Urothelium cell line (cell line): Measurements from ENCODE around the gene C16orf92.

Experiments
- DNase-seq: peaks from one replicate; pipeline ENCODE4 v3.0.0; 2011; ENCODE audit warnings: low spot score, mixed read lengths
- FAIRE-seq: peaks from 2 replicates; lab custom pipeline; 2011; peaks lifted over from hg19 to GRCh38; lab: Jason Lieb, UNC

C16orf92 gene

GRCh38 chr16:29988346-29989075 lies 34.5 kb upstream of the C16orf92 start:
- FAIRE-seq (no peak), DNase-seq (no peak)

DNA sequence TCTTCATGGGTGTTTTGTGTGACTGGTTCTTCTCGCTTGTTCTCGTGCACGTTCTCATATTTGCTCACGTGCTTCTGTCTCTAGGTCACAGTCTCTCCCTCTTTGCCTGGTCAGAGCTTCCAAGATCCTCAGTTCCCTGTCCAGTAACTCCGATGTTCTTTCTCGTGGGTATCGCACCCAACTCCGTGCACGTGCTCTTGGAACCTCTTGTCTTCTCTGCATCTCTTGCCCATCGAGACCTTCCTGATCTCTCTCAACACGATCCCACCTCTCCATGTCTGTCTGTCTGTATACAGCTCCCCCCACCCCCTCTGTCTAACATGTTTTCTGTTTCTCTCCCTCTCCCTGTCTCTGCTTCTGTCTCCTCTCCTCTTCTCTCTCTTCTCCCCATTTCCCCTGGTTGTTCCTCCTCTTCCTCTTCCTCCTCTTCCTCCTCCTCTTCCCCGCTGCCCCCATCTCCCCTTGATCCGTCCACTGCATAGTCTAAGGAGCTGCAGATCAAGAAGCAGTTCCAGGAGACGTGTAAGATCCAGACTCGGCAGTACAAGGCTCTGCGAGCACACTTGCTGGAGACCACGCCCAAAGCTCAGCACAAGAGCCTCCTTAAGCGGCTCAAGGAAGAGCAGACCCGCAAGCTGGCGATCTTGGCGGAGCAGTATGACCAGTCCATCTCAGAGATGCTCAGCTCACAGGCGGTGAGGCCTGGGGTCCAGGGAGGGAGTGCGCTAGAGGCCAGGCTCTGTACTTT lies 33.7 kb upstream of the C16orf92 start:
- FAIRE-seq (no peak), DNase-seq (no peak)

DNA sequence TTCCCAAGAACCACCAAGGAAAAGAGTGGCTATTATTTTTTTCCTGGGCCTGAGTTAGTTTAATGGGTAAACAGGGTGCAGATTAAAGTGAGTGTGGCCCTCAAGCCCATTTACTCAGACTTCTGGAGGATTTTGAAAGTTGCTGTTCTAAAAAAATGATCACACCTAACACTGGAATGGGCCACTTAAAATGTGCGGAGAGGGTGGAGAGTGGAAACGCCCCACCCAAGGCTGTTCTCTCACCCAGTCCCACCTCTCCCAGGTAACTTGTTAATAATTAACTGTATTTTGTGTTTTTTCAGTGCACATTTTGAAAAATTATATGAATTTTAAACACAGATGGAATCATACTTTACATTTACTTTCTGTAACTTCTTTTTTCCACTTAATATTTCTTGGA lies 33.0 kb upstream of the C16orf92 start:
- FAIRE-seq (no peak), DNase-seq (no peak)

DNA sequence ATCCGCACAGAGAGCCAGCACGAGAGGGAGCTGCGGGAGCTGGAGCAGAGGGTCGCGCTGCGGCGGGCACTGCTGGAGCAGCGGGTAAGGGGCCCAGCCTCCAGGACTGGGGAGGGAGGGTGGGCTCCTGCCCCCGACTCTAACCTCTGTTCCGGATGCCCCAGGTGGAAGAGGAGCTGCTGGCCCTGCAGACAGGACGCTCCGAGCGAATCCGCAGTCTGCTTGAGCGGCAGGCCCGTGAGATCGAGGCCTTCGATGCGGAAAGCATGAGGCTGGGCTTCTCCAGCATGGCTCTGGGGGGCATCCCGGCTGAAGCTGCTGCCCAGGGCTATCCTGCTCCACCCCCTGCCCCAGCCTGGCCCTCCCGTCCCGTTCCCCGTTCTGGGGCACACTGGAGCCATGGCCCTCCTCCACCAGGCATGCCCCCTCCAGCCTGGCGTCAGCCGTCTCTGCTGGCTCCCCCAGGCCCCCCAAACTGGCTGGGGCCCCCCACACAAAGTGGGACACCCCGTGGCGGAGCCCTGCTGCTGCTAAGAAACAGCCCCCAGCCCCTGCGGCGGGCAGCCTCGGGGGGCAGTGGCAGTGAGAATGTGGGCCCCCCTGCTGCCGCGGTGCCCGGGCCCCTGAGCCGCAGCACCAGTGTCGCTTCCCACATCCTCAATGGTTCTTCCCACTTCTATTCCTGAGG lies 32.0 kb upstream of the C16orf92 start:
- FAIRE-seq (no peak), DNase-seq (no peak)

- FAIRE-seq (no peak), DNase-seq (no peak)
These were observed 31.5 kb upstream of the C16orf92 start for GRCh38 chr16:29991571-29991904.

DNA sequence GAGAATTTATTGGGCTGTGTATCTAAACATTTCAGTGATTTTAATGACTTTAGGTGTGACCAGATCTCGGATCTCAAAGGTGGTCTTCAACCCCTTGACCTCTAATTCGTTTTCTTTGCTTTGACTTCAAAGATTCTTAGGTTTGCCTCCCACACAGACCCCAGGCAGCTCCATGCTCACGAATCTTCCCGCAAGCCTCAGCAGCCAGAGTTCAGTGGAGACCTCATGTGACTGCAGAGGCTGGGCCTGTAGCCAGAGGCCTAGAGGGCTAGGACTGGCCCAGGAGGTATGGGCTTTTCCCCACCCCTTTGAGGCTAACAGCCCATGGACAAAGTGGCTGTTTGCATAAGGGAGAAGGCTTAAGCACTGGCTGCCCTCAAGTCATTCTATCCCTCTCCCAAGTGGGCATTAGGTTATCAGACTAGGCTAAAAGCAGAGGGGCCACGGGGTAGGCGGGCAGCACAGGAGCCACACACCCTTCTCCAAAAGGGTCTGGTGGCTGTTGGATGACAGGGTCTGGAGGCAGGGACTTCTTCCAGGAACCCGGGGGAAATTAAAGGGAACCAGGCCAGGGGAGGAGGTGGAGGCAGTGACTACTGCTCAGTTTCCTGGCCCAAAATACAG lies 30.5 kb upstream of the C16orf92 start:
- FAIRE-seq: no peak
- no peak for DNase-seq

GRCh38 chr16:29993191-29993902 lies 29.7 kb upstream of the C16orf92 start:
- no peak for DNase-seq
- FAIRE-seq: no peak

GRCh38 chr16:29993903-29994599 lies 28.9 kb upstream of the C16orf92 start:
- DNase-seq: no peak
- FAIRE-seq: no peak

DNA sequence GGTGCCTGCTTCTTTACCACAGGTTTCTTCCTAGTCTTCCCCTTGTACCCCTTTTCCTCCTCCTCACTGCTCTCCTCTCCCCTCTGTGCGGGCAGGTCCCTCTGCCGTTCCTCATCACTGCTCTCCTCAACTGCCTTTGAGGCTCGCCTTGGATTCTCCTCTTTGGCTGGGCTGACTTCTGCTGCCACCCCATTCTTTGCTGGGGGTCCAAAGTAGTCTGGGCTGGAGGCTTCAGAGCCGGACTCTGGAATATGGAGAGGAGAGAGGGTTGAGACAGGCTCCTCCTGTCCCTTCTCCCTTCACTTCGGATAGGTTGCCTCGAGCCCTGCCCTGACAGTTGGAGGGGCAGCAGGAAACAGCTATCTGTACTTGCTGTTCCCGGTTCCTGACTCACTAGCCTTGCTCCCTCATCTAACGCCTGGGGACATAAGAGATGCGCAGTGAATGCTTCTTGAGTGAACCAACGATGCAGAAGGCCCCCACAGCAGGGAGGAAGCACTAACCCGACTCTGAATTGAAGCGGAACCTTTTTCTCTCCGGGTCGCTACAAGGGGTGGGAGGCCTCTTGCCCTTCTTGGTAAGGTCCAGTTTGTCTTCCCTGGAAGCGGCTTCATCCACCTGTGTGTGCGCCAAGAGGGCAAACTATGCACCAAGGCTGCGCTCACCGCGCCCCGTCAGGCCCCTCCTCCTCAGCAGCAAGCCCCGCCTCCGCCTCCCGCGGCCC lies 28.2 kb upstream of the C16orf92 start:
- DNase-seq (peak; percentile 64), FAIRE-seq (no peak)

GRCh38 chr16:29995324-29995910 lies 27.6 kb upstream of the C16orf92 start, which contains the start of gene HIRIP3:
Gene HIRIP3, minus strand, starts transcription at chr16:29995617. Its CDS starts 12 bp downstream, at chr16:29995605.
- DNase-seq (peak; percentile 85), FAIRE-seq (no peak)

DNA sequence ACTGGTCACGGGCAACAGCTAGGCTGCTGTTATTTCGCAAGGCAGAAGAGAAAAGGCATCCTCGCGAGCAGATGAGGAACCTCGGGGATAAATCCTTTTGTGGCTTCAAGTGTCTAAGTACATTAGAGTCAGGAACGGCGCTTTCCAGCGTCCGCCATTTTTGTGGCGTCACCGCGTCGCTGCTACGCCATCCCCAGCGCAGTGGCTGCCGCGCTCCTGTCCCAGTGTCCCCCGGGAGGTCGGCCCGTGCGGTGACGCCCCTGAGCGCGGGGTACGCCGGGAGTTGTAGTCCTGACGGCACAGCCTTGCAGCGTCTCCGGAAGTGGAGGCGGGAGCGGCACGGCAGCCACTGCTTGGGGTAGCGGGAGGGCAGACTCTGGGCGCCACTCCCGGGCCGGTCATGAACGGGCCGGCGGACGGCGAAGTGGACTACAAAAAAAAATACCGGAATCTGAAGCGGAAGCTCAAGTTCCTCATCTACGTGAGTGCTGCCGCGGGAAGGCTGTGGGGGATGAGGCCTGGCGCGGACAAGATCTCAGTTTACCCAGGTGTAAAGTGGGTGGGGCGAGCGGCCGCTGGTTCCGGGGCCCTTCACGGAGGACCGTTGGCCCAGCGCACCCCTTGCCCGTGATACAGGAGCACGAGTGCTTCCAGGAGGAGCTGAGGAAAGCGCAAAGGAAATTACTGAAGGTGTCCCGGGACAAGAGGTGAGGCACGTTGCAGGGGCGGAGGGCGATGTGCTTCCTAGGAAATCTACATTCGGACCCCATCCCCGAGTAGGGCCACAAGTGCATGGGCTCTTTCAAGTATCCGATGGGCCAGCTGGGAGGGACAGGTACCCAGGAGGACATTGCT lies 26.9 kb upstream of the C16orf92 start, which contains the start of gene INO80E:
Gene INO80E (plus strand): TSS at position 331 of the 855 bp plus-strand sequence. CDS start 70 bp downstream, at position 401.
- peak; percentile 71 for FAIRE-seq

DNA sequence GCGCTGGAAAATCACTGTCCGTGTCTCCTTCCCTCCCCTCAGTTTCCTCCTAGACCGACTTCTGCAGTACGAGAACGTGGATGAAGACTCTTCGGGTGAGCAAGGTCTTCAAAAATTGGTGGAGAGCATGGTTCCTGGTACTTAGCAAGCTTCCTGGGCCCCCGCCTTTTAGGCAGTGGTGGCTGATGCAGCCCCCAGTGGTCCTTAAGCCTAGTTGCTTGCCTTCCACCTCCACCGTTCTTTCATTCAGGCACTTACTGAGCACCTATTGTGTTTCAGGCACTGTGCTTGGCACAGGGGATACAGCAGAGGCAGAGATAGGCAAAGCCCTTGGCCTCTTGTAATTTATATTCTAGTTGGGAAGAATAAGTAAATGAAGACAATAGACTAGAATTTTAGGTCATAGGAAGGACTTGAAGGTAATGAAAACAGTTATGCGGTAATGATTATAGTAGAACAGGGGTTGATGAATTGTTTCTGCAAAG lies 26.2 kb upstream of the C16orf92 start:
- no peak for FAIRE-seq
- no peak for DNase-seq

More for the DNA sequence above, 26.9 kb upstream of the C16orf92 start, which contains the start of gene INO80E:
- peak; percentile 98 for DNase-seq

GRCh38 chr16:29999605-30000004 lies 23.4 kb upstream of the C16orf92 start:
- FAIRE-seq: no peak
- DNase-seq: no peak

GRCh38 chr16:30000735-30001631 lies 22.0 kb upstream of the C16orf92 start:
- FAIRE-seq (no peak), DNase-seq (no peak)

DNA sequence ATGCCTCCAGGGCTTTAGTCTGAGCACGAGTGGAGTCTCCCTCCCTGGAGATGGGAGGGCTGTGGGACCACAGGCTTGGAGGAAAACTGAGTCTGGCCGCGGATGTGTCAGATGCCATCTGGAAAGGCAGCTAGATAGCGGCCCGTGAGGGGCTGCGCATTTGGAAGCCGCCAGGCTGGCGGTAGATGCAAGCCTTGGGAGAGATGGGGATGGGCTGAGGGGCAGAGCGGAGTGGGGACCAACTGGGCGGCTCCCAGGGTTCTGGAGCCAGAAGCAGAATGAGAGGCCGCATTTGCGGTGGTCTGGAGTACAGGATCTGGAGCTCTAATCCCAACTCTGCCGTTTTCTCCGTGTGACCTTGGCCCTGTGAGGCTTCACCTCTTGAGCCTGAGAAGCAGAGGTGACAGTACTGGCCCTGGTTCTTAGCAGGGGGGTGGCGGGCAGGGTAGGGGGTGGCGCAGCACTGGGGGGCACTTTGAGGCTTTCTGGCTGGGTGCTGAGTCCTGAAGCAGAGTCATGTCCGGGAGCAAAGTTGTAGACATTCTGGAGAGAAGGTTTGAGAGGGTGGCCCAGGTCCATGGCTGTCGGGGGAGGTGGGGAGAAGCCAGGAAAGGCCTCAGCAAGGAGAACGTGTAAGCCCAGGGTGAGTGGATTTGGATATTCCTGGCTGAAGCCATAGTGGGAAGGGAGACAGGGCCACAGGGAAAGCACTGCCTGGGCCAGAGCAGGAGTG lies 20.2 kb upstream of the C16orf92 start:
- FAIRE-seq: no peak

More for the DNA sequence above, 20.2 kb upstream of the C16orf92 start:
- no peak for DNase-seq
